PFSK-1 (cell line): Measurements from ENCODE around the gene KLHDC1.

Experiments used
- POLR2AphosphoS5 ChIP-seq: IDR thresholded peaks from 2 replicates; pipeline ENCODE4 v1.6.1; 2012; ENCODE audit warnings: low read depth, mild to moderate bottlenecking, control low read depth, low read length, moderate library complexity
- REST ChIP-seq, 2 experiments: IDR thresholded peaks; 2 replicates each; pipeline versions ENCODE4 v1.6.1 to v1.8.0; 2011 to 2012; ENCODE audit warnings: low read depth in 2 of 2, low read length in 2 of 2, control low read depth in 1 of 2, inconsistent platforms in 1 of 2, mild to moderate bottlenecking in 1 of 2, moderate library complexity in 1 of 2; ENCODE audit not compliant: insufficient read depth in 1 of 2
- SIN3A ChIP-seq: IDR thresholded peaks from 2 replicates; pipeline ENCODE4 v1.6.1; 2012; ENCODE audit warnings: mild to moderate bottlenecking, low read length, moderate library complexity, borderline replicate concordance; ENCODE audit not compliant: insufficient read depth

GRCh38 chr14:49702725-49703124 lies 9.8 kb downstream of the KLHDC1 start:
- no peak for TF ChIP-seq POLR2AphosphoS5
- no peak for TF ChIP-seq REST (IDR thresholded peaks at IDR 0.05; ENCODE audit: insufficient read depth in 1 of 2, low read depth in 2 of 2, low read length in 2 of 2)
- TF ChIP-seq SIN3A = no peak
